ENCODE data around the gene NOP16.

- TF ChIP-seq POLR2A (IDR thresholded peaks at IDR 0.05; ENCODE audit: low read length) (no peak), GATA1 (IDR thresholded peaks at IDR 0.05; ENCODE audit: low read depth, low read length) (no peak)
Measured at GRCh38 chr5:176394096-176394495, 5.7 kb upstream of the NOP16 start.
